Nephron progenitor cell (in vitro differentiated cells): ENCODE measurements around the gene TPCN2.
A peak's percentile ranks its signal among the peaks of the same experiment; 100 is the strongest.

Source experiments
- DNase-seq: peaks from one replicate; pipeline ENCODE4 v3.0.0; 2021
- H3K27ac Mint-ChIP-seq: 2 replicates; pipeline ENCODE4 v1.8.0; 2021; ENCODE audit warnings: mild to moderate bottlenecking, moderate library complexity, mixed read lengths
- H3K27me3 Mint-ChIP-seq: 2 replicates; pipeline ENCODE4 v1.8.0; 2021; ENCODE audit warnings: mild to moderate bottlenecking, low read depth, mixed read lengths; ENCODE audit not compliant: poor library complexity
- H3K36me3 Mint-ChIP-seq: 2 replicates; pipeline ENCODE4 v1.8.0; 2021; ENCODE audit warnings: low read depth, mixed read lengths
- H3K4me1 Mint-ChIP-seq: 2 replicates; pipeline ENCODE4 v1.8.0; 2021; ENCODE audit warnings: mixed read lengths
- H3K4me3 Mint-ChIP-seq: 2 replicates; pipeline ENCODE4 v1.8.0; 2021; ENCODE audit warnings: mild to moderate bottlenecking, moderate library complexity, mixed read lengths
- H3K9me3 Mint-ChIP-seq: 2 replicates; pipeline ENCODE4 v1.8.0; 2021; ENCODE audit warnings: mild to moderate bottlenecking, moderate library complexity, mixed read lengths
- CTCF ChIP-seq: fragments of 200-600 bp; sonication (generic); IDR thresholded peaks from 2 replicates; pipeline ENCODE4 v1.5.0; 2021; ENCODE audit warnings: antibody characterized with exemption

TPCN2 gene

GRCh38 chr11:69173331-69173730, 124.6 kb downstream of the TPCN2 start:
- Mint-ChIP-seq H3K4me3 (no peak overlapping the region), H3K9me3 (peaks cover 48% of the 10 kb centered on the region), H3K36me3 (no peaks in the 10 kb centered on the region), H3K27me3 (peaks cover 13% of the 10 kb centered on the region), H3K4me1 (peaks cover 8% of the 10 kb centered on the region), H3K27ac (no peak overlapping the region)
- no peak for DNase-seq
- no peak for TF ChIP-seq CTCF

GRCh38 chr11:69173925-69174581, 125.3 kb downstream of the TPCN2 start:
- no peak for TF ChIP-seq CTCF
- Mint-ChIP-seq H3K27ac (no peak overlapping the region), H3K4me3 (no peak overlapping the region), H3K9me3 (peaks cover 48% of the 10 kb centered on the region), H3K27me3 (peaks cover 11% of the 10 kb centered on the region), H3K4me1 (peaks cover 15% of the 10 kb centered on the region), H3K36me3 (no peaks in the 10 kb centered on the region)
- DNase-seq: no peak

- DNase-seq: no peak
- Mint-ChIP-seq H3K27me3 (peaks cover 3% of the 10 kb centered on the region), H3K4me3 (no peak overlapping the region), H3K4me1 (peaks cover 20% of the 10 kb centered on the region), H3K9me3 (peaks cover 40% of the 10 kb centered on the region), H3K27ac (no peak overlapping the region), H3K36me3 (no peaks in the 10 kb centered on the region)
- TF ChIP-seq CTCF: no peak
Measured at GRCh38 chr11:69174841-69175240, 126.1 kb downstream of the TPCN2 start.

- Mint-ChIP-seq H3K4me1 (peaks cover 16% of the 10 kb centered on the region), H3K9me3 (peaks cover 45% of the 10 kb centered on the region), H3K4me3 (no peak overlapping the region), H3K36me3 (peaks cover 4% of the 10 kb centered on the region), H3K27me3 (peaks cover 11% of the 10 kb centered on the region), H3K27ac (peak overlapping the region; percentile 24)
- no peak for DNase-seq
- TF ChIP-seq CTCF: no peak
Measured at GRCh38 chr11:69178819-69179482, 130.2 kb downstream of the TPCN2 start.

GRCh38 chr11:69180226-69180625, 131.5 kb downstream of the TPCN2 start:
- Mint-ChIP-seq H3K27ac (no peak overlapping the region), H3K4me3 (no peak overlapping the region)

More at GRCh38 chr11:69180226-69180625, 131.5 kb downstream of the TPCN2 start:
- Mint-ChIP-seq H3K4me1 (peaks cover 16% of the 10 kb centered on the region), H3K36me3 (peaks cover 4% of the 10 kb centered on the region), H3K9me3 (peaks cover 33% of the 10 kb centered on the region), H3K27me3 (peaks cover 10% of the 10 kb centered on the region)
- no peak for DNase-seq
- no peak for TF ChIP-seq CTCF
